PFSK-1 (cell line): ENCODE results near the gene MGMT.

Experiments used
- FOXP2 ChIP-seq: optimal IDR thresholded peaks from 2 replicates; pipeline ENCODE3; 2011; ENCODE audit warnings: borderline replicate concordance, control low read depth, inconsistent platforms; ENCODE audit not compliant: insufficient read depth; ENCODE audit errors: extremely low read length, extremely low read depth
- POLR2AphosphoS5 ChIP-seq: IDR thresholded peaks from 2 replicates; pipeline ENCODE4 v1.6.1; 2012; ENCODE audit warnings: low read depth, mild to moderate bottlenecking, control low read depth, low read length, moderate library complexity
- SIN3A ChIP-seq: IDR thresholded peaks from 2 replicates; pipeline ENCODE4 v1.6.1; 2012; ENCODE audit warnings: mild to moderate bottlenecking, low read length, moderate library complexity, borderline replicate concordance; ENCODE audit not compliant: insufficient read depth
- TAF1 ChIP-seq: IDR thresholded peaks from 2 replicates; pipeline ENCODE4 v1.6.1; 2012; ENCODE audit warnings: low read length, control low read depth, borderline replicate concordance; ENCODE audit not compliant: insufficient read depth
- TF ChIP-seq, protein P1 (sequence below), 2 experiments: IDR thresholded peaks; 2 replicates each; pipeline versions ENCODE4 v1.6.1 to v1.8.0; 2011 to 2012; ENCODE audit warnings: low read depth in 2 of 2, low read length in 2 of 2, control low read depth in 1 of 2, inconsistent platforms in 1 of 2, mild to moderate bottlenecking in 1 of 2, moderate library complexity in 1 of 2; ENCODE audit not compliant: insufficient read depth in 1 of 2

DNA sequence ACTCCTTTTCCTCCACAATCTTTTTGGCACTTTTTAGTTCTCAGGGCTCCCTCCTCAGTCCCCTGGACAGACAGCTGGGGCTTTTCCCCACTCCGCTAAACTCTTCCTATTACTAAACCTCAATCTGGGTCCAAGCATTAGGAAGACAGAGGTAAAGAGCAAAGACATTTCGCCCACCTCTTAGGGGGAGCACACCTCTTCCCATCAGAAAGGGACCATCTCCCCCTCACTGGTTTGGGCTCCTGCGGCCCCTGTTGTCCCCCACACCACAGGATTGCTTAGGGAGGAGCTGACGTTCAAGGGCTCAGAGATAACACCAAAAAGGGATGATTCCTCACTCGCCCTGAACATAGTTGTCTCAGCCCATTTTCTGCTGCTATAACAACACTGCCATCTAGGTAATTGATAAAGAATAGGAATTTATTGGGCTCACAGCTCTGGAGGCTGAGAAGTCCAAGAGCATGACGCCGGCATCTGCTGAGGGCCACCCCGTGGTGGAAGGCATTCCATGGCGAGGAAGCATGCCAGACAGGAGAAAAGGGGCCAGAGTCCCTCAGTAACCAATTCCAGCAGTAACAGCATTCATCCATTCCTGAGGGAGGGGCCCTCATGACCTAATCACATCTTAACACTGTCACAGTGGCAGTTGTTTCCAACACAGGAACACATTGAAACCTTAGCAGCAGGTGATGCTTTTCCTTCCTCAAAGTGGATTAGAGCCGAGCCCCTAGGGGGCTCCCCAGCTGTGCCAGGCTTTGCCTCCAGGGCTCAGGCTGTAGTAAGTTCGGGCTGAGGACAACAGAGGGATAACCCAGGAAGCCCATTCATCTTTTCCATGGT, 287.4 kb downstream of the MGMT start:
- TF ChIP-seq TAF1, result no peak
- TF ChIP-seq, protein P1, sequence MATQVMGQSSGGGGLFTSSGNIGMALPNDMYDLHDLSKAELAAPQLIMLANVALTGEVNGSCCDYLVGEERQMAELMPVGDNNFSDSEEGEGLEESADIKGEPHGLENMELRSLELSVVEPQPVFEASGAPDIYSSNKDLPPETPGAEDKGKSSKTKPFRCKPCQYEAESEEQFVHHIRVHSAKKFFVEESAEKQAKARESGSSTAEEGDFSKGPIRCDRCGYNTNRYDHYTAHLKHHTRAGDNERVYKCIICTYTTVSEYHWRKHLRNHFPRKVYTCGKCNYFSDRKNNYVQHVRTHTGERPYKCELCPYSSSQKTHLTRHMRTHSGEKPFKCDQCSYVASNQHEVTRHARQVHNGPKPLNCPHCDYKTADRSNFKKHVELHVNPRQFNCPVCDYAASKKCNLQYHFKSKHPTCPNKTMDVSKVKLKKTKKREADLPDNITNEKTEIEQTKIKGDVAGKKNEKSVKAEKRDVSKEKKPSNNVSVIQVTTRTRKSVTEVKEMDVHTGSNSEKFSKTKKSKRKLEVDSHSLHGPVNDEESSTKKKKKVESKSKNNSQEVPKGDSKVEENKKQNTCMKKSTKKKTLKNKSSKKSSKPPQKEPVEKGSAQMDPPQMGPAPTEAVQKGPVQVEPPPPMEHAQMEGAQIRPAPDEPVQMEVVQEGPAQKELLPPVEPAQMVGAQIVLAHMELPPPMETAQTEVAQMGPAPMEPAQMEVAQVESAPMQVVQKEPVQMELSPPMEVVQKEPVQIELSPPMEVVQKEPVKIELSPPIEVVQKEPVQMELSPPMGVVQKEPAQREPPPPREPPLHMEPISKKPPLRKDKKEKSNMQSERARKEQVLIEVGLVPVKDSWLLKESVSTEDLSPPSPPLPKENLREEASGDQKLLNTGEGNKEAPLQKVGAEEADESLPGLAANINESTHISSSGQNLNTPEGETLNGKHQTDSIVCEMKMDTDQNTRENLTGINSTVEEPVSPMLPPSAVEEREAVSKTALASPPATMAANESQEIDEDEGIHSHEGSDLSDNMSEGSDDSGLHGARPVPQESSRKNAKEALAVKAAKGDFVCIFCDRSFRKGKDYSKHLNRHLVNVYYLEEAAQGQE (IDR thresholded peaks at IDR 0.05; ENCODE audit: insufficient read depth in 1 of 2, low read depth in 2 of 2, low read length in 2 of 2), result no peak
- no peak for TF ChIP-seq POLR2AphosphoS5
- no peak for TF ChIP-seq SIN3A
- no peak for TF ChIP-seq FOXP2
